ENCODE data around the gene FAM151B. TPM values are rescaled to one million over a fixed set of nuclear protein-coding genes. Genes with fewer than 3 reads are reported as not detected.
"Not testable (repeated sequence)": the region's sequence is repeated elsewhere in the genome, so short reads cannot be mapped to it uniquely, and the experiment has no call there.

FAM151B gene, protein sequence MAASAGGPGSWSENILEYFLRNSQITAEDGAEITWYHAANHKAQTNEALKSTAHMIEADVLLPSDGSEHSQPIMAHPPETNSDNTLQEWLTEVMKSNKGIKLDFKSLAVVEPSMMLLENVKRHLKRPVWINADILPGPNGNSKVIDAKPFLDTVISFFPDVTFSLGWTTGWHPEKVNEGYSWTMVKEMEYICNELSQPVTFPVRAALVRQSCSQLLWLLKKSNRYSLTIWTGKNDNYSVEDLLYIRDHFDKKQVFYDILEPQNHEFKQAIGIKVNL
- 1 to 10 TPM; 2.1 to 3.2 (median 2.8) TPM for polyA plus RNA-seq (ENCODE audit: insufficient read length in 4 of 4)

GRCh38 chr5:80487829-80488721 is at the start of gene FAM151B:
Gene FAM151B (plus strand): TSS chr5:80488100. CDS start chr5:80488124, 24 bp downstream.
- peak; percentile 82 to 90 (median 86) for DNase-seq (ENCODE audit: low read depth in 4 of 4, low spot score in 3 of 4)

GRCh38 chr5:80438739-80439138 is 49.2 kb upstream of the FAM151B start:
- no peak for DNase-seq (ENCODE audit: low read depth in 4 of 4, low spot score in 3 of 4)

DNA sequence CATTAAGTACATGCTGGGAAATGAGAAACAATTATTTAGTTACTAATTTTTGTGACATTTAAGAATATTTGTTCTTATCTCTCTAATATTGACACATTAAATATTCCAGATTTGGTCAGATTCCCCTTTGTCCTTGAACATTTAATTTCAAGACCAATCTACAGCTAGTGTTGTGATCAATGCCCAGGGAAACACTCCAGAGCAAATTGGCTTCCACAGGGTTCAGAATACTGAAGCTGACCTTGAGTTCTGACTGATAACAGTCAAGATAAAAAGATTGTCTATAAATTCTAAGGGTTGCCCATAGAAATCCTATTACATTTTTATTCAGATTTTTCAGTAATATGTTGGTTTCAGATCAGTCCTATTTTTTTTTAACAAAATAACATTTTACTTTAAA is 48.7 kb upstream of the FAM151B start:
- DNase-seq (ENCODE audit: low read depth in 4 of 4, low spot score in 3 of 4): no peak

DNA sequence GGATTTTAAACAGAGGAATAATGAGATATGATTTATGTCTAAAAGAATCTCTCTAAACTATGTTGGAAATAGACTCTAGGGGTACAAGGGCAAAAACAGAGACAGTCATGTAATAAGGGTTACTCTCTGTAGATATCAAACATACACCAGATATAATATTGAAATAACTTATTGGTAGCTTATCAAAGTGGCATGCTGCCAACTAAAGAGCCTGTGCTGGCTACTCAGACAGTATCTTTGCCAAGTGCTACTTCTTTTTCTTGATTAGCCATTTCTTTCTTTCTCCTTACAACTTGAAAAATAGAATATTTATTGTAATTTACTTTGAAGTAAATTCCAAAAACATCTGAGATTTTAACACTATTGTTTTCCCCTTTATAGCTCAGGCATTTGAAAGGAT is 45.2 kb upstream of the FAM151B start:
- no peak for DNase-seq (ENCODE audit: low read depth in 4 of 4, low spot score in 3 of 4)

DNA sequence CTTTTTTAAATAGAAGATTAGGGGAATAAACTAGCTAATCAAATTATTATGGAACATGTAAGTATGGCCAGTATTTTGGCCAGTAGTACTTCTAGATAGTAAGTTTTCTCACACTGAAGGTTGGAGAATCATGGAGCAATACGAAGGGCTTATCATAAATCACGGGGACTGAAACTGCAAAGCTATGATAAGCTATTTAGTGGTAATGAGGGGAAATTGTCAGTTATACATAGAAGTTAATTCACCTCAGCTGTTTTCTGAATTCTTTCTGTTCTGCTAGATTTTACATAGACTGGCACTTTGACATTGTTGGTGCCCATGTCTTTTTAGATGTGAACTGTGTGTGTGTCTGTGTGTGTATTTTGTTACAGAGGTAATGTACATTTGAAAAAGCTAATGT is 34.5 kb upstream of the FAM151B start:
- DNase-seq (ENCODE audit: low read depth in 4 of 4, low spot score in 3 of 4): no peak

DNA sequence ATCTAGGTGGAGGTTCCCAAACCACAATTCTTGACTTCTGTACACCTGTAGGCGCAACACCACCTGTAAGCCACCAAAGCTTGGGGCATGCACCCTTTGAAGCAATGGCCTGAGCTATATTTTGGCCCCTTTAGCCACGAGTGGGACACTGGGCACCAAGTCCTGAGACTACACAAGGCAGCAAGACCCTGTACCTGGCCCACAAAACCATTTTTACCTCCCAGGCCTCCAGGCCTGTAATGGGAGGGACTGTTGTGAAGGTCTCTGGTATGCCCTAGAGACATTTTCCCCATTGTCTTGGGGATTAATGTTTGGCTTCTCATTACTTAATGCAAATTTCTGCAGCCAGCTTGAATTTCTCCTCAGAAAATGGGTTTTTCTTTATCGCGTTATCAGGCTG is 24.6 kb upstream of the FAM151B start:
- DNase-seq (ENCODE audit: low read depth in 4 of 4, low spot score in 3 of 4): no peak

DNA sequence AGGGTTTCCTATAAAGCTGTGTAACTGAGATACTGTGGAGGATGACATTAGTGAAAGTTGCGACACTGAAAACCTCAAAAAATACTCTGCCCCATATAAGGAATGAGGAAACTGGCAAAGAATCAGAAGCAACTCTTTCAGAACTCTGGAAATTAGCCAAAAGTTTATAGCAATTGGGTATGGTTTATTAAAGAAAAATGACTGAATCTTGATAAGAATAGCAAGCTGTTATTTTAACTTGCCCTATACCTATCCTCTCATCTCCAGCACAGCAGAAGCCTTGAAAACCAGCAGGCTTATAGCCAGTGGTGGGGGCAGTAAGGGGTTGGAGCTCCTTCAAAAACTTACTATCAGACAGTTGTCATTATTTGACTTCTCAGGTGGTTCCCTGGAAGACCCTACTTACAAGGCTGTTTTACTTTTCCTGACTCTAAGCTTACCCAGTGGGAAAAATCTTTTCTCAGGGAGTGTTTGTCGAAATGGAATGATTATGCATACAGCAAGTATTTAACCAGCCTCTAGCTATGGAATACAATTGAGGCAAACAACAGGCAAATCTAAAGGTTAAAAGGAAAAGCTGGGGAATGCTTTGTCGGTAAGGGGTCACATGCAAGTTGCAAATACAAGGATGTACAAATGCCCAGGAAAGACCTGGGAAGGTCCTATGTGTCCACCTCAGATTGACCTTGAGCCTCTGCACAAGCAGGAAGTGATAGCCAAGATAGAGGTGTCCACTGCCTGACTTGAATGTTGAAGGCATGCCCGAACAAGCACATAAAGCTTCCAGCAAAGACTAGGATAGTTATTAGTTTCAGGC is 21.0 kb upstream of the FAM151B start:
- DNase-seq (ENCODE audit: low read depth in 4 of 4, low spot score in 3 of 4): no peak

- no peak for DNase-seq (ENCODE audit: low read depth in 4 of 4, low spot score in 3 of 4)
Observed at GRCh38 chr5:80468131-80468530, 19.8 kb upstream of the FAM151B start.

GRCh38 chr5:80470631-80471030 is 17.3 kb upstream of the FAM151B start:
- DNase-seq (ENCODE audit: low read depth in 4 of 4, low spot score in 3 of 4): not testable (repeated sequence)

DNA sequence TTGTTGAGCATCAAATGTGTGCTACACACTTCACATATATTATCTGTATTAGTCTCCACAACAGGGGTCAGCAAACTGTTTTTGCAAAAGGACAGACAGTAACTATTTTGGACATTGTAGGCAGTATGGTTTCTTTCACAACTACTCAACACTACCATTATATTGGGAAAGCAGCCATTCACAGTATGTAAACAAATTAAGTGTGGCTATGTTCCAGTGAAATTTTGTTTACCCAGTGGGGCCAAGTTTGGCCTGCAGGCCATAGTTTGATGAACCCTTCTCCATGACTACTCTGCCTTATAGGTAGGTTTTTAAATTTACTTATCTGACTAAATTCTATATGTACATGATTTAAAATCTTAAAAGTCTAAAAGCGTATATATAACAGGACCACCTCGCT is 13.0 kb upstream of the FAM151B start:
- no peak for DNase-seq (ENCODE audit: low read depth in 4 of 4, low spot score in 3 of 4)

DNA sequence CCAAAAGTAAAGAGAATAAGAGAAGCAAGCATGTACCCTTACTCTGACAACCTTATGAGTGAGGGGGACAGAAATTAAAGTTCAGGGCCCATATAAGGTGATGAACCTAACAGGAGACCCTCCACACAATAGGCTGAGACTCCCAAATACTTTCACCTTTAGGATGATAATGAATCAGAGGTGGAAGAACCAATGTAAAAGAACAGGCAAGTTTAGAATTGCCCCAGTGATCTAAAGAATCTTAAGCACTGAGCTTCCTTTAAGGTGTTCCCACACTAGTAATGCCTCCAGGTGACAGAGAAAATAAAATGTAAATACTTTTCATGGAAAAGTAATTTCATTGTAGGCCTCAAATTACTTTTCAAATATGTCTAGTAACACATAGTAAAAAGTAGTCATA is 8.2 kb upstream of the FAM151B start:
- DNase-seq (ENCODE audit: low read depth in 4 of 4, low spot score in 3 of 4): no peak

GRCh38 chr5:80480354-80480753 is 7.5 kb upstream of the FAM151B start:
- no peak for DNase-seq (ENCODE audit: low read depth in 4 of 4, low spot score in 3 of 4)

DNA sequence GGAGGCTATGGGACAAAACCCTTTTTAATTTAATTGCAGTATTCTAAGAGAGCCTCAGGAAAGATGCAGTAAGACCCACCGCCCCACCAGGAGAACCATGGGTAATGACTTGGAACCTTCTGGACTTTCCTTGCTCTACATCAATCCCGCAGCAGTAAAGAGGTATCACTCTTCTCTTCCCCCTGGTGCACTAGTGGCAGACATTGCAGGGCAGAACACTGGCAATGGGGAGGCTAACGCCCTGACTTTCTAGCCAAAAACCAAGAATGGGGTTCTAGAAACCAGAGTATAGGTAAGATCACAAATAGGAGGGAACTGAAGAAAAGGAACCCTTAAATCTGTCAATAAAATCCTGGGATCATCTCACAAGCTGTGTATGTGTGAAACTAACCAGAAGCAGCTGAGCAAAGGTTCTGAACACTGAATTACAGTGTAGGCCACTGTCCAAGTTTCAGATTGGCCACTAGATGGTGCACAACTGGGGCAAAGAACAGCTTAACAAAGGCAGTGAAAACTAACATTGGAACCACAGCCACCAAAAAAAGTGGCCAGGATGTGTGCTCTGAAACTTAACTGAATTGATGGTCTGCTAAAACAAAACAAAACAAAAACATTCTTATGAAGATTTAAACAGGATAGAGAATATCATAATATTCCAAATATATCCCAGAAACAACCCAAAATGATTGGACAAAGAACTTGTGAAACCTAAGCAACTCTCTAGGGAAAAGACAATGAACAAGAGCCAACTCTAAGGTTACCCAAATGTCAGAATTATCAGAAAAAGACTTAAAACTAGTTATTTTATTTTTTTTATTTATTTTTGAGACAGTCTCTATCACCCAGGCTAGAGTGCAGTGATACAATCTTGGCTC is 6.6 kb upstream of the FAM151B start:
- no peak for DNase-seq (ENCODE audit: low read depth in 4 of 4, low spot score in 3 of 4)

DNA sequence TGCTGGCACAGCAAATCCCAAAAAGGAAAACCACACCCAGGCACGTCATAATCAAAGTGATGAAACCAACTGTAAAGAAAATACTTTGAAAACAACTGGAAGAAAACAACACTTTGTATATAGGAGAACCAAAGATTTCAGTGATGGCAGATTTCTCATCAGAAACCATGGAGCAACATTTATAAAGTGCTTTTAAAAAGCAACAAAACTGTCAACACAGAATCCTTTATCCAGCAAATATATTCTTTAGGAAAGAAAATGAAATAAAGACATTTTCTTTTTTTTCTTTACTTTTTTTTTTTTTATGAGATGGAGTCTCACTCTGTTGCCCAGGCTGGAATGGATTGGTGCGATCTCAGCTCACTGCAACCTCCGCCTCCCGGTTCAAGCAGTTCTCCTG is 5.3 kb upstream of the FAM151B start:
- no peak for DNase-seq (ENCODE audit: low read depth in 4 of 4, low spot score in 3 of 4)

GRCh38 chr5:80483636-80484232 is 4.2 kb upstream of the FAM151B start:
- DNase-seq (ENCODE audit: low read depth in 4 of 4, low spot score in 3 of 4): no peak

DNA sequence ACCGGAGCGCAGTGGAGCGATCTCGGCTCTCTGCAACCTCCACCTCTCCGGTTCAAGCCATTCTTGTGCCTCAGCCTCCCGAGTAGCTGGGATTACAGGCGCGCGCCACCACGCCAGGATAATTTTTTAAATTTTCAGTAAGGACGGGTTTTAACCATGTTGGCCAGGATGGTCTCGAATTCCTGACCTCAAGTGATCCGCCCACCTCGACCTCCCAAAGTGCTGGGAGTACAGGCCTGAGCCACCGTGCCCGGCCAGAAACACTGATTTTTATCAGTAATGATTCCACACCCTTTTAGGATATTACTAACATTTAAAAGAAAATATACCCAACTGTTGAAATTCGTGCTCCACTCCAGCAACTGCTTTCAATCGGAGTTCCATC is 464 bp upstream of the FAM151B start:
- no peak for DNase-seq (ENCODE audit: low read depth in 4 of 4, low spot score in 3 of 4)

DNA sequence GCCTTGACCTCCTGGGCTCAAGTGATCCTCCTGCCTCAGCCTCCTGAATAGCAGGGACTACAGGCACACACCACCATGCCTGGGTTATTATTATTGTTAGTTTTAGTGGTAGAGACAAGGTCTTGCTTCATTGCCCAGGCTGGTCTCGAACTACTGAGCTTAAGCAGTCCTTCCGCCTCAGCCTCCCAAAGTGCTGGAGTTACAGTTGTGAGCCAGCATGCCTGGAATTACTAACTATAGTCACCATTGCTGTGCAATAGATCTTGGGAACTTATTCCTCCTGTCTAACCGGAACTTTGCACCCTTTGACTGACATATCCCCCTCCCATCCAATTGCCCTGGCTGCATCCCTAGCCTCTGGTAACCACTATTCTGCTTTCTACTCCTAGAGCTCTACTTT is 3.4 kb downstream of the FAM151B start:
- no peak for DNase-seq (ENCODE audit: low read depth in 4 of 4, low spot score in 3 of 4)

GRCh38 chr5:80492741-80493140 is 4.8 kb downstream of the FAM151B start:
- DNase-seq (ENCODE audit: low read depth in 4 of 4, low spot score in 3 of 4): no peak

- DNase-seq (ENCODE audit: low read depth in 4 of 4, low spot score in 3 of 4): not testable (repeated sequence)
Observed at GRCh38 chr5:80493443-80493842, 5.5 kb downstream of the FAM151B start.

- no peak for DNase-seq (ENCODE audit: low read depth in 4 of 4, low spot score in 3 of 4)
Observed at GRCh38 chr5:80495891-80496290, 8.0 kb downstream of the FAM151B start.
